ENCODE measurements around the gene MRPL47. TPM values are rescaled to one million over a fixed set of nuclear protein-coding genes. Genes with fewer than 3 reads are reported as not detected.
A peak's percentile ranks its signal among the peaks of the same experiment; 100 is the strongest.

The MRPL47 gene
- total and polyA plus RNA-seq, 10 of the 15 experiments (the other 5 are each of a cell fraction or from before 2014, with no cell fraction given) = 40.6 to 237 (median 73.9) TPM

GRCh38 chr3:179562591-179563270 is 41.7 kb downstream of the MRPL47 start, which contains the start of gene ACTL6A (continued):
- no peak for TF ChIP-seq USF2 (IDR thresholded peaks at IDR 0.05; ENCODE audit: borderline replicate concordance, low read depth, low read length)
- no peak for TF ChIP-seq SREBF2 (IDR thresholded peaks at IDR 0.05; ENCODE audit: low read length)
- TF ChIP-seq CTCF (IDR thresholded peaks at IDR 0.05 in 2 of 3, conservative IDR thresholded peaks at IDR 0.05 in 1 of 3; ENCODE audit: control insufficient read depth in 2 of 3, extremely low read depth in 1 of 3, insufficient read depth in 1 of 3, low read depth in 3 of 3, low read length in 3 of 3) = no peak
- no peak for TF ChIP-seq EZH2 (IDR thresholded peaks at IDR 0.05; ENCODE audit: borderline replicate concordance, control insufficient read depth, low read depth, low read length)
- TF ChIP-seq SPI1 (IDR thresholded peaks at IDR 0.05; ENCODE audit: borderline replicate concordance, insufficient read depth, low read depth, low read length) = peak; percentile 40; the same call in 1 of the 2 replicates
- no peak for TF ChIP-seq REST (IDR thresholded peaks at IDR 0.05; ENCODE audit: low read depth, low read length)
- peak; percentile 95 for TF ChIP-seq NFYB (IDR thresholded peaks at IDR 0.05; ENCODE audit: insufficient read depth, low read depth, low read length)
- TF ChIP-seq E2F4 (IDR thresholded peaks at IDR 0.05; ENCODE audit: low read depth, low read length) = peak; percentile 78
- TF ChIP-seq EGR1 (IDR thresholded peaks at IDR 0.05; ENCODE audit: borderline replicate concordance in 1 of 2, low read depth in 2 of 2, low read length in 2 of 2) = peak in 1 of 2 experiments; percentile 76; a peak in 1 of 3 replicates
- TF ChIP-seq MTA2 (IDR thresholded peaks at IDR 0.05; ENCODE audit: low read depth) = no peak
- no peak for TF ChIP-seq MTA3 (IDR thresholded peaks at IDR 0.05; ENCODE audit: borderline replicate concordance, low read length)
- TF ChIP-seq MLLT1 (IDR thresholded peaks at IDR 0.05) = peak; percentile 28; the same call in 1 of the 2 replicates
- TF ChIP-seq ZZZ3 (IDR thresholded peaks at IDR 0.05; ENCODE audit: control insufficient read depth, insufficient read length, low read depth) = no peak
- no peak for TF ChIP-seq SUZ12 (IDR thresholded peaks at IDR 0.05; ENCODE audit: unreplicated experiment)
- no peak for TF ChIP-seq ATF2 (IDR thresholded peaks at IDR 0.05; ENCODE audit: low read length)
- peak; percentile 45 for TF ChIP-seq RELA (IDR thresholded peaks at IDR 0.05; ENCODE audit: borderline replicate concordance, partially characterized antibody)
- peak; percentile 73 for TF ChIP-seq IKZF1 (conservative IDR thresholded peaks at IDR 0.05)

Data from GM12878 (cell line).